HG03378 (cell line): ENCODE measurements around the gene PANX2.

ENCODE experiments used
- ATAC-seq: cut with Tn5 transposase; IDR thresholded peaks from one replicate; pipeline ENCODE4 v1.9.1; 2021; ENCODE audit warnings: mild to moderate bottlenecking, moderate library complexity; ENCODE audit not compliant: unreplicated experiment

The PANX2 gene

DNA sequence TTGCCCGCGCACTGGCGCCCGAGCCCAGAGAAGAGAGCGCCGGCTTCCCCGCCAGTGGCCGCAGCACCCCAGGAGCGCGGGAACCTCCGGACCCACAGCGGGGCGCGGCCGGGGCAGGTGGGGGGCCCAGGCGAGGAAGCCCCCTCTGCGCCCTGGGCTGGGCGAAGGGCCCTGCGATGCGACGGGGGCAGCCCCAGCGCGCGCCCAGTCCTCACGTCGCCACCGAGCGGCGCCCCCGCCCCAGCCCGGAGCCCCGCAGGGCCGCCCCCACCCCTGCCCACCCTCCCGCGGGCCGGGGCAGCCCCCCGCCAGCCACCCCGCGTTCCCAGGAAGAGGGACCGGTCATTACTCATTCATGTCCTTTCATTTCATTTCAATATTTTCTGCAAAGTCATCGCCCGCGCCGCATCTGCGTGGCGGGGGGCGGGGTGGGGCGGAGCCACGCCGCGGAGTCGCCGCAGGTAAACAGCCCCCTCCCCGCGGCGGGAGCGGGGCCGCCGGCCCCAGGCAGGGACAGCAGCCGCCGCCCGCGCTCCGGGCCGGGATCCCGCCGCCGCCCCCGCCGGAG lies 673 bp upstream of the PANX2 start:
- ATAC-seq, result no peak

DNA sequence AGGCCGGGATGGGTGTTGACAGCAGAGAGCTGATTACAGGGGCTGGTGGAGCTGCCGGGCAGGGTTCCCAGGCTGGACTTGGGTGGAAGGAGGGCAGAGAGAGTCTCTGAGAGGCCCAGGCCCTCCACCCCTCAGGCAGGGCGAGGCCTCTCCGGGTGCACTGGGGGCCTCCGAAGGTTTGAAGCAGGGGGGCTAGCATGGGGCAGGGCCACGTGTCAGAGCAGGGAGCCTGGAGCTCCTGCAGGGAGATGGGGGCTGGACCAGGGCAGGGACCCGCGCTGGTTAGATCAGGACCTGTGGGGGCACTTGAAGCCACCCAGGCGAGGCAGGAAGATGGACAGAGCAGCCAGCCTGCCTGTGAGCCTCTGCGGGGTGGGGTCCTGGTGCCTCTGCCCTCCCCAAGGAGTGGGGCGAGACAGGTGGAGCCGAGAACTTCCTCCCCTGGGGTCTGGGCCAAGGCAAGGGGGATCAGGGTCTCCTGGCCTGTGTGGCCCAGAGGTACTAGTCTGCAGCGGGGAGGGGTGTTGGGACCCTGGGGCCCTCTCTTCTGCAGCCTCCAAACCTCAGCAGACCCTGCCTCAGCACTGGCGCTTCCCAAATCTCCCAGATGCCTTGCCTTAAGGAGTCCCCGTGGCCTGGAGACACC lies 911 bp downstream of the PANX2 start:
- no peak for ATAC-seq

DNA sequence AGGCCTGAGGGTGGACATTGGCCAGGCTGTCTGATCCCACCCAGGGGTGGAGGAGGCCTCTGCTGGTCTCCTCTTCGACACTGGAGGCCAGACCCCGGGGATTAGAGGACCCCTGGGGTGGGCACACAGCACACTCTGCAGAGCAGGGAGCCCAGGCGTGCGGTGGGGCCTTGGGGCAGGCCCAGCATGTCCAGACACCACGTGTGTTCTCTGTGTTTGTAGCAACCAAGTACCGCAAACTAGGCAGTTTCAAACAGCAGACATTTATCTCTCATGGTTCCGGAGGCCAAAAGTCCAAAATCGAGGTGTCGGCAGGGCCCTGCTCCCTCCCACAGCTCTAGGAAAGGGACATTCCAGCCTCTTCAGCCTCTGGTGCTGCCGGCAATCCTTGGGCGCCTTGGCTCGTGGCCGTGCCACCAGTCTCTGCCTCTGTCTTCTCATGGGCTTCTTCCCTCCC lies 1.5 kb downstream of the PANX2 start:
- ATAC-seq, result no peak

DNA sequence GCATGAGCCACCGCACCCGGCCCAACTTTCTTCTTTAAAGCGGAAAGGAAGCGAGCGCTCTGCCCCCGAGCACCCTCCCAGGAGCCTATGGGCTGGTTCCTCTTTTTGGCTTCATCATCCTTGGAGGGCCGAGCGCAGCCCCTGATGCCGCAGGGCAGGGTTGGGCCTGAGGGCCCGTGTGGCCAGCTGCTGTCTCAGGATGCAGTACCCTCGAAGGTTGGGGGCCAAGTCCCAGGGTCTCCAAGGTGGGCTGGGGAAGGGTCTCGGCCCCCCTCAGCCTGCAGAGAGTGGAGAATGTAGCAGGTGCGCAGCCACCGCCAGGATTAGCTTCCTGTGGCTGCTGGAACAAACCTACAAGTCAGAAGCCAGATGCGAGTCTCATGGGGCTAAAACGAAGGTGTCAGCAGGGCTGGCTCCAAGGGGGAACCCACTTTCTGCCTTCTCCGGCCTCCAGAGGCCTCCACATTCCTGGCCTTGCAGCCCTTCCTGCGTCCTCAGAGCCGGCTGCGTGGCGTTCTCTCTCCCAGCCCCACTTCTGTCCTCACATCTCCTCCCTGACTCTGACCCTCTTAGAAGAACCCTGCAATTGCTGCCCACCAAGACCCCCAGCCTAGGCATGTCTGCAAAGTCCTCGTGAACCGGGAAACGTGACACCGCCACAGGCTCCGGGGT lies 2.9 kb downstream of the PANX2 start:
- no peak for ATAC-seq

DNA sequence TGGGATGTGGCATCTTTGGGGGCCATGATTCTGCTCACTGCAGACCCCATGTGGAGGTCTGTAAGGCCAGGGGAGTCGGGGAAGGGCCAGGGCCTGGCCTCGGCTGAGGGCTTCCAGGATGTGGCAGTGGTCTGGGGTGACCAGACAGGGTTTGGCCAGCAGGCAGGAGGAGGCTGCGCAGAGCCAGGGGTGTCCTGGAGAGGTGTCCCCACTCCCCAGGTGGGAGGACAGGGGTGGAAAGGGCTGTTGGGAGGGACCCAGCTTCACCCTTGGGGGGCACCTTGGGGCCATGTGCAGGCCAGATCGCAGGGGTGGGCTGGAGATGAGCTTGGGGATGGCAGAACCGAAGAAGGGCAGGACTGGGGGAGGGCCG lies 3.4 kb downstream of the PANX2 start:
- no peak for ATAC-seq

DNA sequence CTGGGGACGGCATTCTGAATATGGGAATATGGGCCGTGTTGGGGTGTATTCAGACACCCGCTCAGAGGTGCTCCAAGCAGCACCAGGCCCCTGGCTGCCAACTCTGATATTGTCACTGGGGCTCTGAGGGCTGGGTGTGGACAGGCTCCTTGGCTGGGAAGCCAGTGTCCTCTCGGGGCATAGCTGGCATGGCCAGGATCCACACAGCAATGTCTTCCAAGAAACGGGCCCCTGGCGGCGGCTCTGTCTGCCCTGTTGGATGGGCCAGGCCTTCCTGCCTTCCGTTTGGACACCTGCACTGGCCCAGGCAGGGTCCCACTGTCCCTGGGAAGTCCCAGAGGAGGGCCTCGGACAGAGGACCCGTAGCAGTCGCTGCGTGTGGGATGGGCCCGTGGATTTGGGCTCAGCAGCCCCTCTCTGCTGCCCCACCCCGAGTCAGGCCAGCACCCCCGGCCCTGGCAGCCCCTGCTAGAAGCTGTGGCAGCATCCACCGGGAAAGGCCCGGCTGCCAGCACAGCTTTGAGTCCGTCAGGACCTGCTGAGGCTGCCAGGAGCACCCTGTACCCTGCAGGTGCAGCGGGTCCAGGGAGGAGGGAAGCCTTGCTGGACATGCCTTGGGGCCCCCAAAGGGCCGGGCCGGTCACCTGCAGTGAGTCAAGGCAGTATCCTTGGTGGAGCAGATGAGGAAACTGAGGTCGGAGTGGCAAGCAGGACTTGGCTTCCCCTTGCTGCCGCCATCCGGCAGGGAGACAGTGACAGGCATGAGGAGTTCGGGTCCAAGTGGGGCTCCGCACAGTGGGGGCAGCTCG lies 4.1 kb downstream of the PANX2 start:
- no peak for ATAC-seq

DNA sequence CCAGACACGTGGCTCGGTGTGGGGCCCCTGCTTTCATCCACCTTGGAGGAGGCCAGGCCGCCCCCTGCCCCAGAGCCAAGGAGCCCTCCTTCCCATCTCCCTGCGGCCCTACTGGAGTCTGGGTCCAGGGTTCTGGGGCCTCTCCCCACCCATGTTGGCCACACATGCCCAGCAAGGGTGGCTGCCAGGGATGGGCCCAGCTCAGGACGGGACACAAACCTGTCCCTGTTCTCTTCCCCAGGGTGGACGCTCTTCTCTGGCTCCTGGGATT lies 4.6 kb downstream of the PANX2 start:
- ATAC-seq, result no peak

DNA sequence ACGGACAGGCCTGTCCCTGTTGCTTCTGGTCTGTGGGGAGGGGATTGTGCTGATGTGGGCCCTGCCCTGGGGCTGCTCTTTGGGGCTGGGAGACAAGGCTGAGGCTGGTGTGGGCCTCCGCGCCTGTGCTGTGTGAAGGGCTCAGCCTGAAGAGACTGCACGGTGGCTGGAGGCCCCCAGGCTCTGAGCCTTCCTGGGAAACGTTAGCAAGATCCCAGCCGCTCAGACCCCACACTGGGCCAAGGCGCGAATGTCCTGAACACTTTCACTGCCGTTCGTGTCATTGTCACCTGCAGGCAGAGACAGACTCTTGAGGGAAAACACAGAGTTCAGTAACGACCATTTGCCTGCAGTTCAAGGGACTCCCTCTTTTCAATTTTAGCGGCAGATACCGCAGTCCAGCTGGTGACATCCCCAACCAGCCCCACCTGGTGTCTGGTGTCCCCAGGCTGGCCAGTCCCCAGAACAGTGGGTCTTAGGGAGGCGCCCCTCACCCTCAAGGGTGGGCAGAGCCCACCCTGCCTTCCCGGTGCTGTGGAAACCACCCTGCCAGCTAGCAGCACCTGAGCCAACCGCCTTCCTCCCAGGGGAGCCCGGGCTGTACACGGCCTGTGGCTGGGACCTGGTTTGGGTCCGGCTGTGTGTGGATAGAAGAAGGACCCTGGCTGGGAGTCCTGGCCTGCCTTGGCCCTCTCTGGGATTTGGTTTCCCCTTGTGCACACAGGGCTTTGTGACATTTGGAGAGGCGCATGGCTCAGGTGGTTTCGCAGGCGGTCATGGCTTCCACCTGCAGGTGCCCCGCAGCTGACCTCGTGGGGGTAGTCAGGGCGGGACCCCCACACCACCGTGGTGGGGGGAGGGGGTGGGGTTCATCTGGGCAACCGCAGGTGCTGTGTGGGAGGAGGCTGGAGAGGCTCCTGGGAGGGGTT lies 5.7 kb downstream of the PANX2 start:
- ATAC-seq, result no peak

DNA sequence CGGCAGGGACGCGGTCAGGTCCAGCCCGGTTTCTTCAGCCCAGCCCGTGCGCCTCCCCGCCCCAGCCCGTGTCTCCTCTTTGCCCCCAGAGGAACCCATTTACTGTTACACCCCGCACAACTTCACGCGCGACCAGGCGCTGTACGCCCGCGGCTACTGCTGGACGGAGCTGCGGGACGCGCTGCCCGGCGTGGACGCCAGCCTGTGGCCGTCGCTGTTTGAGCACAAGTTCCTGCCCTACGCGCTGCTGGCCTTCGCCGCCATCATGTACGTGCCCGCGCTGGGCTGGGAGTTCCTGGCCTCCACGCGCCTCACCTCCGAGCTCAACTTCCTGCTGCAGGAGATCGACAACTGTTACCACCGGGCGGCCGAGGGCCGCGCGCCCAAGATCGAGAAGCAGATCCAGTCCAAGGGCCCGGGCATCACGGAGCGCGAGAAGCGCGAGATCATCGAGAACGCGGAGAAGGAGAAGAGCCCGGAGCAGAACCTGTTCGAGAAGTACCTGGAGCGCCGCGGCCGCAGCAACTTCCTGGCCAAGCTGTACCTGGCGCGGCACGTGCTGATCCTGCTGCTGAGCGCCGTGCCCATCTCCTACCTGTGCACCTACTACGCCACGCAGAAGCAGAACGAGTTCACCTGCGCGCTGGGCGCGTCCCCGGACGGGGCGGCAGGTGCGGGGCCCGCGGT lies 6.5 kb downstream of the PANX2 start:
- no peak for ATAC-seq

DNA sequence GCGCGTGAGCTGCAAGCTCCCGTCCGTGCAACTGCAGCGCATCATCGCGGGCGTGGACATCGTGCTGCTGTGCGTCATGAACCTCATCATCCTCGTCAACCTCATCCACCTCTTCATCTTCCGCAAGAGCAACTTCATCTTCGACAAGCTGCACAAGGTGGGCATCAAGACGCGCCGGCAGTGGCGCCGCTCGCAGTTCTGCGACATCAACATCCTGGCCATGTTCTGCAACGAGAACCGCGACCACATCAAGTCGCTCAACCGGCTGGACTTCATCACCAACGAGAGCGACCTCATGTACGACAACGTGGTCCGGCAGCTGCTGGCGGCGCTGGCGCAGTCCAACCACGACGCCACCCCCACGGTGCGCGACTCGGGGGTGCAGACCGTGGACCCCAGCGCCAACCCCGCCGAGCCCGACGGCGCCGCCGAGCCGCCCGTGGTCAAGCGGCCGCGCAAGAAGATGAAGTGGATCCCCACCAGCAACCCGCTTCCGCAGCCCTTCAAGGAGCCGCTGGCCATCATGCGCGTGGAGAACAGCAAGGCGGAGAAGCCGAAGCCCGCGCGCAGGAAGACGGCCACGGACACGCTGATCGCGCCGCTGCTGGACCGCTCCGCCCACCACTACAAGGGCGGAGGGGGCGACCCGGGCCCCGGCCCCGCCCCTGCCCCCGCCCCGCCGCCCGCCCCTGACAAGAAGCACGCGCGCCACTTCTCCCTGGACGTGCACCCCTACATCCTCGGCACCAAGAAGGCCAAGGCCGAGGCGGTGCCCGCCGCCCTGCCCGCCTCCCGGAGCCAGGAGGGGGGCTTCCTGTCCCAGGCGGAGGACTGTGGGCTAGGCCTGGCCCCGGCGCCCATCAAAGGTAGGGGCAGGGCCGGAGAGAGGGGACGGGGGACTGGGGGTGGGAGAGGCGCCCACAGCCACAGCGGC lies 7.3 kb downstream of the PANX2 start:
- ATAC-seq, result no peak

DNA sequence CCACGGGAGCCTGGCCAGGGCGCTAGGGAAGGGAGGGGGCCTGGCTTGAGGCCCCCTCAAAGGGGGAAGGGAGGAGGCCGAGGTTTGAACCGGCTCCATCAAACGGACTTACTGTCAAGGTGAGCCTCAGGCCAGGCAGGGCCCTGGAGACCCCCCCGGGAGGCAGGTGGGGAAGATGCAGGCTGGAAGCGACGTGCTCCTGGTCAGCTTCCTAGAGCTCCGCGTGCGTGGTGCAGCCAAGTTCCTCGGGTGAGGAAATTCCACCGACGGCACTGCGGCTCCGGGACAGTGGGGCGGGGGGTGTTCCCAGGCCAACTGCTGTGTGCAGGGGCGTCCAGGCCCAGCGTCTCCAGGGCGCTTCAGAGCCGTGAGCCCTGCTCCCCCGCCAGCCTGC lies 7.9 kb downstream of the PANX2 start:
- no peak for ATAC-seq

DNA sequence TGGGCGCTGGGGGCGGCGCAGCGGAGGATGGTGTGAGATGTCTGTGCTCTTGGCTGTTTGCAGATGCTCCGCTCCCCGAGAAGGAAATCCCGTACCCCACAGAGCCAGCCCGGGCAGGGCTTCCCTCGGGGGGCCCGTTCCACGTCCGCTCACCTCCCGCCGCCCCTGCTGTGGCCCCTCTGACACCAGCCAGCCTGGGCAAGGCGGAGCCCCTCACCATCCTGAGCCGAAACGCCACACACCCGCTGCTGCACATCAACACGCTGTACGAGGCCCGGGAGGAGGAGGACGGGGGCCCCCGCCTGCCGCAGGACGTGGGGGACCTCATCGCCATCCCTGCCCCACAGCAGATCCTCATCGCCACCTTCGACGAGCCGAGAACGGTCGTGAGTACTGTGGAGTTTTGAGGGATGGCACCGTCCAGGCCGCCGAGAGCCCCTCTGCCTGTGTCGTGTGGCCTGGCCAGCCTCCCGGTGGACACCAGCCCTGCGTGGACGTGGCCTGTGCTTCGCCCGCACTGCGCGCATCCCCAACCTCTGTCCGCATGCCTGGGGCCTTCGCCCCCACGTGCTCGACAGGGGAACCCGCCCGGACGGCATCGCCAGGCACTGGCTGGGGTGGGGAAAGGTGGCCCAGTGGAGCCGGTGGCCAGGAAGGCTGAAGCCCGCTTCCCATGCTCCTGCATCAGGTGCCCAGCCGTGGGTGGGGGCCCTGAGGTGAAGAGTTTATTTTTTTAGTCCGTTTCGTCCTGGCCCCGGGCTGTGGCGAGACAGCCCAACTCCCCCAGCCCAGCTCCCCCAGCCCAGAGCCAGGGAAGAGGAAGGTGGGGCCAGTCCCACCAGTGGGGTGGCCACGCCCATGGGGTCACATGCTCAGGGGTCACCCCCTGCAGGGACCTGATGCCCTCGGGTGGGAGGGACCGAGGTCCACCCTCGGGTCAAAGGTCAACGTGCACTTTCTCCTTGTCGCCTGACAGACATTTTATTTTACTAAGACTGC lies 8.6 kb downstream of the PANX2 start:
- ATAC-seq, result no peak

DNA sequence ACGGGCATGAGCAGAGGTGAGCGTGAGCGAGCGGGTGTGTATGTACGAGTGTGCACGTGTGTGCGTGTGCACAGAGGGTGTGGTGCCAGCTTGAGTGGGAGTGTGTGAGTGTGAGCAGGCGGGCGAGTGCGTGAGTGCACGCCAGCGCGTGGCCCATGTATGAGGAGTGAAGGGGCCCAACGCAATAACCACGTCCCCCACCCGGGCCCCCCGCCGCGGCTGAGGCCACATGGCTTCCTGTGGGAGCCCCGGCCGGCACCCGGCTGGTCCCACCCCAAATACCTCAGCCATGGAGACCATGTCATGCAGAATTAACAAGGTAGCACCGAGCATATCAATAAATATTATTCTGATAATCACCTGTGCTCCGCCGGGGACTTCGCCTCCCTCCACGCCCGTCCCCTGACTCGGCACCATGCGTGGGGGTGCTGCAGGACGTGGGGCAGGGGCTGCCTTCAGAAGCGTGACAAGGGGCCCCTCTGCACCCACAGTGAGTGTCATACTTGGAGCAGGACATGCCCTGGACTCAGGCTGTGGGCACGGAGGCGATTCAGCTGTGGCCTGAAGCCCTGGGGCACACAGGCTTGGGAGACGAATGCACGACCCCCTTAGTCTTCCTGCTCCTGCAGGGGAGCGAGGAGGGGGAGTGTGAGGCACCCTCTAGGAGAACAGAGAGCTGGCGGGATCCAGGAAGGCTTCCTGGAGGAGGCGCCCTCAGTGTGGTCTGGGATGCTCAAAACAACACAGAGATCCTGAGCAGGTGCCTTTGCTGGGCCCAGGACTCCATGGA lies 9.6 kb downstream of the PANX2 start:
- ATAC-seq, result no peak

DNA sequence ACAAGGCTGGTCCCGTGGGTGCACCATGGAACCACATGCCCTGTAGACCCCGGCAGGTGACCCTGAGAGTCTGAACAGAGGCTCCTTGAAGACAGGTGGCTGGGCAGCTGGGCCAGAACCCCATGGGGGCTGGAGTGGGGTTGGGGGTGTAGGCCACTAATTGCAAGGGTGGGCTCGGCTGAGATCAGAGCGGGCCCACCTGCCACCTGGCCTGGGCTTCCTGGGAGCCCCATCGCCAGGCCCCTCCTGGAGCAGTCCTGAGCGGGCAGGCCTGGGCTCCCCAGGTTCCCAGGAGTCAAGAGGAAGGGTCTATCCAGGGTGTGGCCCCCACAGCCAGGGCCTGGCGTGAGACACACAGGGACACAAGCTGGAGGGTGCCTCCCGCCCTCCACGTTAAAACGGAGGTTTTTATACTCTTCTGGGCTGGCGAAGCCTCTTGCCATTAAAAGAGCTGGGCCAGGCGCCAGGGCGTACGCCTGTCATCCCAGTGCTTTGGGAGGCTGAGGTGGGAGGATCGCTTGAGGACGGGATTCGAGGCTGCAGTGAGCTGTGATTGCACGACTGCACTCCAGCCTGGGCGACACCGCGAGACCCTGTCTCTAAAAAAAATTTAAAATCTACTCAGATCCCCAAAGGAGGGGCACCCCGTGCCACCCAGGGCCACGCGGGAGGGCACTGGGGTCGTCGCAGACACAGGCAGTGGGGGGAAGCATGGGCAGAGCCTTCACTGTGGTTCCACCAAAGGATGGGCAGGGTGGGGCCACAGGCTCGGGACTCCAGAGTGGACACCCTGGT lies 10.4 kb downstream of the PANX2 start:
- ATAC-seq, result no peak

DNA sequence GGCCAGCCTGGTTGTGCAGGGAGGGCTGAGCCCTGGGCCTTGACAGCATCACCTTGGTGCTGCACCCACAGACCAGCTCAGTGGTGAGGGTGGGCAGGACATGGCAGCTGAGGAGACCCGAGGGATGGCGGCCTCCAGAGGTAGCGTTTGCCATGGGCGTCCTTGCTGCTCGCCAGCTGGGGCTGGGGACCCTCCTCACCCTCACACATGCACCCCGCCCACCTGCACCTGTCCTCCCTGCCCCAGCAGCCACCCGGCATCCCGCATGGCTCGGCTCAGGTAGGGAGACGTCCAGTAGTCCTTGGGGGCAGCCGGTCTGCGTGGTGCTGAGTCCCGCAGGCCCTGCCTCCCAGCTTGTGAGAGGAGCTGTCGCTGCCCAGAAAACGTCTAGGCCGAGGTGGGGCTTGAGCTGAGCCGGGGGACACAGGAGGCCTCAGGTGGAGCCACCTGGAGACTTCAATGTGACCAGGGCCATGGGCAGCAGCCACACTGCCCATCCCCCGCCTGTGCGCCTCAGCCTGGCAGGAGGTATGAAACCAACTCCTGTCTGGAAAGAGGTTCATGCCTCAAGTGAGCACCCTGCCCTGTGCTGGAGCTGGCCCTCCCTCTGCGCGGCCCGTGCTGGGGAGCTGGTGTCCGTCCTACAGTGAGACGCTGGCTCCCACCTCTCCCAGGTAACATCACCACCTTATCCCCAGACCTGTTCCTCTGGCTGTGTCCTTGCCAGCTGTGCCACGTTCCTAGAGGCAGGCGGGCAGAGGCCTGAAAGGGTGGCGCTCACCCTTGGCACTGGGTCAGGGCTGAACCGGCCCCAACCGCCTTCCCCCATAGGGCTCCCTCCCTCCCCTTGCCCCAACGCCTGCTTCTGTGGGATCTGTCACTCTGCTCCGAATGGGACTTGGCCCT lies 11.9 kb downstream of the PANX2 start:
- no peak for ATAC-seq
